ENCODE results near the gene TRMT61A. TPM values are rescaled to one million over a fixed set of nuclear protein-coding genes. Genes with fewer than 3 reads are reported as not detected.
A peak's percentile ranks its signal among the peaks of the same experiment; 100 is the strongest.

TRMT61A gene
- total RNA-seq, 1 experiment from 2014 or later: 14.9 TPM

DNA sequence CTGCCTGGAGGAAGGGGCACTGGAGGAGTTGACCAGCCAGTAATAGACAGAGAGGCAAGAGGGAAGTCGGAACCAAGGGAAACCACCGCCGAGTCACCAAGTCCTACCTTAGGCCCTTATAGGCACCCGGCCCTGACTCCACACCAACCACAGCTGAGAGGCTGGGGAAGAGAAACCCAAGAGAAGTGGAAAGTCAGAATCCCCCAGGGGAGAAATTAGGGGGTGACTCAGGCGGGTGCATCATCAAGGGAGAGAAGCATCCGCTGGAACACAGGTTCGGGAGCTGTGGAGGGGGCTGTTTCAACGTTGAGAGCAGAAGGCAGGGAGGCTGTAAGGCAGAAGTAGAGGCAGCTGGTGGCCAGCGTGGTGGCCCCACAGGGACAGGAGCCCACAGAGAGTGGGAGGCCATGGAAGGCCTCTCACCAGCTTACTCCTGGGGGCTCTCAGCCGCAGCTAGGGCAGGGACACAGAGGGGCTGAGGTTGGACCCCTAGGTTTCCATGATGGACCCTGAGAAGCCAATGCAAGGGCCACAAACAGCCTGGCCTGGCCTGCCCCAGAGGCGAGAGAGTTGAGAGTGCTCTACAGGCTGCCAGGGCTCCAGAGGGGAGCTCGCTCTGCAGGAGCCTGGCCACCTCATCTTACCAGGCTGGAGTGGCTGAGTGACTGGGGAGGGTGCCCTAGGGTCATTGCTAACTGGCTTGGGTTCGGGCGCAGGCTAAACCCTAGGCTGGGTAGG is 1.4 kb upstream of the TRMT61A start:
- Histone ChIP-seq H3K9me2 (ENCODE audit: insufficient read depth) (no peaks in the 10 kb centered on the region), H3K9me3 (ENCODE audit: control insufficient read depth in 1 of 2, insufficient read depth in 1 of 2, low read depth in 1 of 2, low read length in 2 of 2) (no peaks in the 10 kb centered on the region), H3K79me2 (ENCODE audit: insufficient read depth, low read length) (peaks cover 30% of the 10 kb centered on the region), H3K27me3 (ENCODE audit: insufficient read depth, low read length) (no peaks in the 10 kb centered on the region), H2AFZ (ENCODE audit: low read depth, low read length, poor library complexity, severe bottlenecking) (no peak overlapping the region), H3K9ac (ENCODE audit: low read length) (peak overlapping the region; percentile 96; the same call in 1 of the 2 replicates), H3K4me1 (ENCODE audit: control insufficient read depth in 1 of 2, insufficient read depth in 2 of 2, low read length in 2 of 2) (peaks cover 15 to 40% of the 10 kb centered on the region in 2 experiments; a peak in 3 of 4 replicates), H4K20me1 (ENCODE audit: insufficient read depth) (no peaks in the 10 kb centered on the region), H3K4me3 (replicated peaks in 1 of 2; ENCODE audit: low read depth in 1 of 2, low read length in 2 of 2) (peak overlapping the region in 1 of 2 experiments; percentile 97; a peak in 2 of 4 replicates), H3K4me2 (ENCODE audit: low read length) (peak overlapping the region; percentile 96), H3K27ac (ENCODE audit: low read depth, low read length) (peak overlapping the region; percentile 55; the same call in 1 of the 2 replicates), H3K36me3 (ENCODE audit: control insufficient read depth in 1 of 2, insufficient read depth in 2 of 2, low read length in 2 of 2) (peaks cover 0 to 14% of the 10 kb centered on the region in 2 experiments; a peak in 1 of 4 replicates)
- ATAC-seq (no peak), DNase-seq (ENCODE audit: low read depth, low spot score) (no peak)
- RAD21 ChIA-PET (ENCODE audit: low non-redundant PET in 1 of 2, low total read pairs in 2 of 2, uncharacterized antibody in 2 of 2, unreplicated experiment in 2 of 2): no interaction called here
- POLR2A ChIA-PET: interaction anchor here (0.6 to 1.4 kb wide), 2 partner anchors 26 to 243 kb away, joined by 3 to 5 read pairs; no protein-coding TSS in a partner anchor
- intact Hi-C loops (cut with micrococcal nuclease): no loop called here
- no TSS peak for BruUV-seq (replicated peaks)
- TF ChIP-seq ZFX (IDR thresholded peaks at IDR 0.05) (no peak), TCF7L2 (IDR thresholded peaks at IDR 0.05; ENCODE audit: borderline replicate concordance, extremely low read depth, insufficient read depth, insufficient read length) (no peak), POLR2A (IDR thresholded peaks at IDR 0.05; ENCODE audit: borderline replicate concordance, extremely low read depth, insufficient read depth, insufficient read length) (no peak), ZNF274 (IDR thresholded peaks at IDR 0.05; ENCODE audit: low read depth, low read length) (no peak), CBX3 (IDR thresholded peaks at IDR 0.05; ENCODE audit: low read depth) (no peak), YY1 (IDR thresholded peaks at IDR 0.05; ENCODE audit: extremely low read depth, insufficient replicate concordance, low read depth, low read length) (no peak), POLR2AphosphoS5 (IDR thresholded peaks at IDR 0.05; ENCODE audit: low read depth, low read length) (no peak), SP1 (IDR thresholded peaks at IDR 0.05; ENCODE audit: low read depth) (no peak), CEBPB (IDR thresholded peaks at IDR 0.05; ENCODE audit: low read depth) (no peak), EZH2 (IDR thresholded peaks at IDR 0.05) (no peak), SRF (IDR thresholded peaks at IDR 0.05; ENCODE audit: low read depth) (no peak), EZH2phosphoT487 (IDR thresholded peaks at IDR 0.05; ENCODE audit: borderline replicate concordance) (no peak)
- TF ChIP-seq, protein P1, sequence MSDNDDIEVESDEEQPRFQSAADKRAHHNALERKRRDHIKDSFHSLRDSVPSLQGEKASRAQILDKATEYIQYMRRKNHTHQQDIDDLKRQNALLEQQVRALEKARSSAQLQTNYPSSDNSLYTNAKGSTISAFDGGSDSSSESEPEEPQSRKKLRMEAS (IDR thresholded peaks at IDR 0.05): no peak
- TF ChIP-seq, protein P2, sequence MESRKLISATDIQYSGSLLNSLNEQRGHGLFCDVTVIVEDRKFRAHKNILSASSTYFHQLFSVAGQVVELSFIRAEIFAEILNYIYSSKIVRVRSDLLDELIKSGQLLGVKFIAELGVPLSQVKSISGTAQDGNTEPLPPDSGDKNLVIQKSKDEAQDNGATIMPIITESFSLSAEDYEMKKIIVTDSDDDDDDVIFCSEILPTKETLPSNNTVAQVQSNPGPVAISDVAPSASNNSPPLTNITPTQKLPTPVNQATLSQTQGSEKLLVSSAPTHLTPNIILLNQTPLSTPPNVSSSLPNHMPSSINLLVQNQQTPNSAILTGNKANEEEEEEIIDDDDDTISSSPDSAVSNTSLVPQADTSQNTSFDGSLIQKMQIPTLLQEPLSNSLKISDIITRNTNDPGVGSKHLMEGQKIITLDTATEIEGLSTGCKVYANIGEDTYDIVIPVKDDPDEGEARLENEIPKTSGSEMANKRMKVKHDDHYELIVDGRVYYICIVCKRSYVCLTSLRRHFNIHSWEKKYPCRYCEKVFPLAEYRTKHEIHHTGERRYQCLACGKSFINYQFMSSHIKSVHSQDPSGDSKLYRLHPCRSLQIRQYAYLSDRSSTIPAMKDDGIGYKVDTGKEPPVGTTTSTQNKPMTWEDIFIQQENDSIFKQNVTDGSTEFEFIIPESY (IDR thresholded peaks at IDR 0.05; ENCODE audit: extremely low read depth, insufficient replicate concordance, low read length): no peak
- CTCF ChIA-PET: interaction anchor here (2.9 kb wide), 1 partner anchor 8 kb away, joined by 16 read pairs; no protein-coding TSS in a partner anchor
